ENCODE results near the gene GNB4.

The GNB4 gene

DNA sequence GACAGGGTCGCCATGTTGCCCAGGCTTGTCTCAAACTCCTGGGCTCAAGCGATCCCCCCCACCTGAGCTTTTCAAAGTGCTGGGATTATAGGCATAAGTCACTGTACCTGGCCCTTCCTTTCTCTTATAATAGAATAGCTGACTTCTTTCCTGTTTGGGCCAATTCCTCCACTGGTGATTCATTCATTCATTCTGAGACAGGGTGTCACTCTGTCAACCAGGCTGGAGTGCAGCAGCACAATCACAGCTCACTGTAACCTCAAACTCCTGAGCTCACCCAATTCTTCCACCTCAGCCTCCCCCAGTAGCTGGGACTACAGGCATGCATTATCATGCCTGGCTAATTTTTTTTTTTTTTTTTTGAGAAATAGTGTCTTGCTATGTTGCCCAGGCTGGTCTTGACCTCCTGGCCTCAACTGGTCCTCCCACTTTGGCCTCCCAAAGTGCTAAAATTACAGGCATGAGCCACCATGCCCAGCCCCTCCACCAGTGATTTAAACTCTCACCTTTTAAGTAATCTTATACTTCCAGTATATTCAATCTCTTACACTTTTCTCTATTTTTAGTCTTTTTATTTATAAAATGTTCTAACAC lies 20.9 kb downstream of the GNB4 start:
- no peaks in the 10 kb centered on the region for H3K9me3 ChIP-seq (ENCODE audit: insufficient read depth, low read length, severe bottlenecking)
- DNase-seq (no peak), ATAC-seq (ENCODE audit: insufficient read depth, low read depth) (no peak)
- TF ChIP-seq CTCF (IDR thresholded peaks at IDR 0.05; ENCODE audit: borderline replicate concordance, extremely low read depth, low read length, poor library complexity, severe bottlenecking): no peak
- TF ChIP-seq EZH2 (IDR thresholded peaks at IDR 0.05; ENCODE audit: borderline replicate concordance, low read depth, low read length, severe bottlenecking): no peak
- no peak overlapping the region for H3K27ac ChIP-seq (ENCODE audit: low read length)
- H3K79me2 ChIP-seq (ENCODE audit: insufficient read depth, low read length): peaks cover 95% of the 10 kb centered on the region
- H3K4me3 ChIP-seq (ENCODE audit: low read depth in 1 of 2, low read length in 2 of 2): no peak overlapping the region
- H3K4me1 ChIP-seq (ENCODE audit: insufficient read depth, low read length): no peaks in the 10 kb centered on the region
- H2AFZ ChIP-seq (ENCODE audit: low read depth, low read length): no peak overlapping the region
- H3K36me3 ChIP-seq (ENCODE audit: insufficient read depth, low read length): peaks cover 13% of the 10 kb centered on the region
- H3K27me3 ChIP-seq (ENCODE audit: insufficient read depth, low read length, poor library complexity): no peaks in the 10 kb centered on the region
- no peak overlapping the region for H3K4me2 ChIP-seq (ENCODE audit: insufficient read depth, low read length)
- no peak overlapping the region for H3K9ac ChIP-seq (ENCODE audit: low read depth, low read length)
- H4K20me1 ChIP-seq (ENCODE audit: insufficient read depth, low read length): peaks cover 25% of the 10 kb centered on the region; the same call in 1 of the 2 replicates

GRCh38 chr3:179428876-179429548 lies 22.3 kb downstream of the GNB4 start:
- Histone ChIP-seq H3K4me3 (ENCODE audit: low read depth in 1 of 2, low read length in 2 of 2) (no peak overlapping the region), H3K9ac (ENCODE audit: low read depth, low read length) (no peak overlapping the region), H3K27ac (ENCODE audit: low read length) (no peak overlapping the region), H3K27me3 (ENCODE audit: insufficient read depth, low read length, poor library complexity) (no peaks in the 10 kb centered on the region), H3K4me1 (ENCODE audit: insufficient read depth, low read length) (no peaks in the 10 kb centered on the region), H3K9me3 (ENCODE audit: insufficient read depth, low read length, severe bottlenecking) (no peaks in the 10 kb centered on the region), H3K79me2 (ENCODE audit: insufficient read depth, low read length) (peaks cover 85% of the 10 kb centered on the region), H4K20me1 (ENCODE audit: insufficient read depth, low read length) (peaks cover 21% of the 10 kb centered on the region; the same call in 1 of the 2 replicates), H3K4me2 (ENCODE audit: insufficient read depth, low read length) (no peak overlapping the region), H3K36me3 (ENCODE audit: insufficient read depth, low read length) (peaks cover 23% of the 10 kb centered on the region), H2AFZ (ENCODE audit: low read depth, low read length) (no peak overlapping the region)
- DNase-seq: no peak
- TF ChIP-seq CTCF (IDR thresholded peaks at IDR 0.05; ENCODE audit: borderline replicate concordance, extremely low read depth, low read length, poor library complexity, severe bottlenecking): no peak
- no peak for TF ChIP-seq EZH2 (IDR thresholded peaks at IDR 0.05; ENCODE audit: borderline replicate concordance, low read depth, low read length, severe bottlenecking)
- ATAC-seq (ENCODE audit: insufficient read depth, low read depth): no peak

GRCh38 chr3:179425075-179425474 lies 26.2 kb downstream of the GNB4 start:
- peaks cover 59% of the 10 kb centered on the region for H3K79me2 ChIP-seq (ENCODE audit: insufficient read depth, low read length)
- no peak overlapping the region for H3K9ac ChIP-seq (ENCODE audit: low read depth, low read length)
- H3K9me3 ChIP-seq (ENCODE audit: insufficient read depth, low read length, severe bottlenecking): no peaks in the 10 kb centered on the region
- H3K27me3 ChIP-seq (ENCODE audit: insufficient read depth, low read length, poor library complexity): no peaks in the 10 kb centered on the region
- no peak for DNase-seq
- TF ChIP-seq EZH2 (IDR thresholded peaks at IDR 0.05; ENCODE audit: borderline replicate concordance, low read depth, low read length, severe bottlenecking) (no peak), CTCF (IDR thresholded peaks at IDR 0.05; ENCODE audit: borderline replicate concordance, extremely low read depth, low read length, poor library complexity, severe bottlenecking) (no peak)
- H4K20me1 ChIP-seq (ENCODE audit: insufficient read depth, low read length): peaks cover 10% of the 10 kb centered on the region; the same call in 1 of the 2 replicates
- no peak for ATAC-seq (ENCODE audit: insufficient read depth, low read depth)
- H3K4me3 ChIP-seq (ENCODE audit: low read depth in 1 of 2, low read length in 2 of 2): no peak overlapping the region
- no peaks in the 10 kb centered on the region for H3K4me1 ChIP-seq (ENCODE audit: insufficient read depth, low read length)
- peaks cover 34% of the 10 kb centered on the region for H3K36me3 ChIP-seq (ENCODE audit: insufficient read depth, low read length)
- no peak overlapping the region for H2AFZ ChIP-seq (ENCODE audit: low read depth, low read length)
- H3K27ac ChIP-seq (ENCODE audit: low read length): no peak overlapping the region
- no peak overlapping the region for H3K4me2 ChIP-seq (ENCODE audit: insufficient read depth, low read length)

All from DND-41 (cell line).